Osteoblast (primary cell): Measurements from ENCODE around the gene FBXL12. TPM values are rescaled to one million over a fixed set of nuclear protein-coding genes. Genes with fewer than 3 reads are reported as not detected.

Source experiments
- DNase-seq: peaks from one replicate; pipeline ENCODE4 v3.0.0; 2011; ENCODE audit warnings: low spot score, mixed read lengths; ENCODE audit not compliant: insufficient read length; ENCODE audit errors: missing footprints
- H2AFZ ChIP-seq: 2 replicates; pipeline ENCODE4 v1.6.0; 2011; ENCODE audit warnings: mild to moderate bottlenecking, low read length
- H3K27ac ChIP-seq: 2 replicates; pipeline ENCODE4 v1.5.1; 2011; ENCODE audit warnings: mild to moderate bottlenecking, low read depth, low read length, moderate library complexity
- H3K27me3 ChIP-seq: 2 replicates; pipeline ENCODE4 v1.6.0; 2012; ENCODE audit warnings: mild to moderate bottlenecking, control low read depth, inconsistent platforms, low read length, moderate library complexity; ENCODE audit not compliant: insufficient read depth
- H3K36me3 ChIP-seq: 2 replicates; pipeline ENCODE4 v1.5.1; 2011; ENCODE audit warnings: mild to moderate bottlenecking, low read length, control low read depth, moderate library complexity; ENCODE audit not compliant: insufficient read depth
- H3K4me1 ChIP-seq: 2 replicates; pipeline ENCODE4 v1.5.1; 2011; ENCODE audit warnings: mild to moderate bottlenecking, low read length, control low read depth, moderate library complexity; ENCODE audit not compliant: insufficient read depth
- H3K4me2 ChIP-seq: 2 replicates; pipeline ENCODE4 v1.6.0; 2011; ENCODE audit warnings: mild to moderate bottlenecking, low read length; ENCODE audit not compliant: insufficient read depth
- H3K4me3 ChIP-seq: fragments of 200-600 bp; sonication (generic); 3 replicates; pipeline ENCODE4 v1.5.1; 2012; ENCODE audit warnings: mild to moderate bottlenecking, low read length, inconsistent platforms; ENCODE audit not compliant: insufficient read depth
- H3K79me2 ChIP-seq: 2 replicates; pipeline ENCODE4 v1.6.0; 2012; ENCODE audit warnings: mild to moderate bottlenecking, low read length, control low read depth, inconsistent platforms; ENCODE audit not compliant: insufficient read depth
- H3K9me3 ChIP-seq: 2 replicates; pipeline ENCODE4 v1.5.1; 2011; ENCODE audit warnings: low read depth, low read length, control low read depth
- H4K20me1 ChIP-seq: 2 replicates; pipeline ENCODE4 v1.6.0; 2012; ENCODE audit warnings: mild to moderate bottlenecking, low read length, control low read depth; ENCODE audit not compliant: insufficient read depth
- CTCF ChIP-seq: IDR thresholded peaks from 2 replicates; pipeline ENCODE4 v1.5.1; 2011; ENCODE audit warnings: mild to moderate bottlenecking, low read depth, low read length, moderate library complexity; ENCODE audit errors: extremely low read depth
- total RNA-seq: library from RNA; depleted of rRNA; stranded (reverse); fragments of >200 nt; gene quantifications from 2 replicates; pipeline ENCODE4 v1.2.3, GENCODE V29; 2012

The FBXL12 gene
- total RNA-seq, 1 donor = 23.9 TPM

DNA sequence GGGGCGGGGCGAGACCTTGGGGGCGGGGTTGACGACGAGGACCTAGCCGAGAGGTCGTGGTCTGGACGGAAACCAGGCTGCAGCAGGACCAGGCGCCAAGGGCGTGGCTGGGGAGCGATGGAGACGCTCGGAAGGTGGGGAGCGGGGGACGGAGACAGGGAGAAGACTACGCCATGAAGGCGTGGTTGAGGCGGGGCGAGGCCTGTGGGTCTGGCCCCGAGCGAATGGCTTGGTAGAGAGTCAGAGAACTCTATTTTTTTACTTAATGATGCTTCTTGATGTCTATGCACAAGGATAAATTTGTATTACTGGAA, 674 bp upstream of the FBXL12 start:
- Histone ChIP-seq H2AFZ (peak overlapping the region; percentile 77), H3K4me3 (peak overlapping the region; percentile 63), H3K27ac (no peak overlapping the region), H3K9me3 (no peaks in the 10 kb centered on the region), H3K79me2 (peaks cover 40% of the 10 kb centered on the region), H3K4me2 (peak overlapping the region; percentile 68), H3K27me3 (no peaks in the 10 kb centered on the region), H3K36me3 (peaks cover 2% of the 10 kb centered on the region), H4K20me1 (peaks cover 6% of the 10 kb centered on the region), H3K4me1 (peaks cover 11% of the 10 kb centered on the region)
- no peak for TF ChIP-seq CTCF
- DNase-seq = no peak

GRCh38 chr19:9818175-9818733, 625 bp downstream of the FBXL12 start:
- Histone ChIP-seq H3K79me2 (peaks cover 47% of the 10 kb centered on the region), H2AFZ (peak overlapping the region; percentile 95), H3K27me3 (no peaks in the 10 kb centered on the region), H3K9me3 (no peaks in the 10 kb centered on the region), H3K4me3 (peak overlapping the region; percentile 100), H3K36me3 (no peaks in the 10 kb centered on the region), H4K20me1 (peaks cover 6% of the 10 kb centered on the region), H3K4me2 (peak overlapping the region; percentile 99), H3K4me1 (peaks cover 11% of the 10 kb centered on the region), H3K27ac (peak overlapping the region; percentile 92)
- no peak for DNase-seq
- no peak for TF ChIP-seq CTCF

- Histone ChIP-seq H3K4me1 (no peaks in the 10 kb centered on the region), H3K27ac (no peak overlapping the region), H3K9me3 (no peaks in the 10 kb centered on the region), H3K79me2 (peaks cover 22% of the 10 kb centered on the region), H3K36me3 (peaks cover 23% of the 10 kb centered on the region), H2AFZ (no peak overlapping the region), H3K4me2 (no peak overlapping the region), H3K27me3 (no peaks in the 10 kb centered on the region), H3K4me3 (no peak overlapping the region), H4K20me1 (peaks cover 4% of the 10 kb centered on the region)
- DNase-seq = peak; percentile 31
- TF ChIP-seq CTCF = no peak
Measured at GRCh38 chr19:9811139-9811538, 7.7 kb downstream of the FBXL12 start.

DNA sequence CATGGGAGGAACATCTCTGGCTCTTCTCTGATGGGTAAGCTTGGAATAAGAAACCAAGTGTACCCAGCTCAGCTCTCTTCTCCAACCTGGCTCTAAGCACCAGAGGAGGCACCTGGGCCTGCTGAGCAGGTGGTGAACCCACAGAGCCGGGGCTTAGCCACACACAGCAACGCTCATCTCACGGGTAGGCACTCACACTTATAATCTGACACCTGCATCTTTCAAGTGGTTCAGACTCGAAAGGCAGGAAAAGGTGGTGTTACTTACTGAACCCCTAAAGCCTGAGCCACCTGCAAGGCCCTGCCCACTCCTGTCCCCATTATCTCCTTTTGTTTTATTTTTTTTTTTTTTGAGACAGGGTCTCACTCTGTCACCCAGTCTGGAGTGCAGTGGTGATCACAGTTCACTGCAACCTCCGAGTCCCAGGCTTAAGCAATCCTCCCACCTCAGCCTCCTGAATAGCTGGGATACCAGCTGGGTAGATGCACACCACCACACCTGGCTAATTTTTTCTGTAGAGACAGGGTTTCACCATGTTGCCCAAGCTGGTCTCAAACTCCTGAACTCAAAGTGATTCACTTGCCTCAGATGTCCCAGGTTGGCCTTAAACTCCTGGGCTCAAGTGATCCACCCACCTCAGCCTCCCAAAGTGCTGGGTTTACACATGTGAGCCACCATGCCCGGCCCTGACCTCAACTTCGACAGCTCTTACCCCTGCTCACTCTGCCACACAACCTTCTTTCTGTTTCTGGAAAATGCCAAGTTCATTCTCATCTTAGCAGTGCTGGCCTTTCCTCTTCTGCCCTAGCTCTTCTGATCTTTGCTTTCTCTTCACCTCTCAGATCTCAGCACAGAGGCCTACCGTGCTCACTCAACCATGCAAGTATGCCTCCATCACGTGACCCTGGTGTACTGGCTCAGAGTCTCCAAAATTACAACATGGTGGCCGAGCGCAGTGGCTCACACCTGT, 9.7 kb downstream of the FBXL12 start:
- no peaks in the 10 kb centered on the region for H3K4me1 ChIP-seq
- H3K36me3 ChIP-seq = peaks cover 23% of the 10 kb centered on the region
- no peaks in the 10 kb centered on the region for H3K9me3 ChIP-seq
- peaks cover 8% of the 10 kb centered on the region for H3K79me2 ChIP-seq
- no peak overlapping the region for H3K4me2 ChIP-seq
- no peak overlapping the region for H3K4me3 ChIP-seq
- H2AFZ ChIP-seq = no peak overlapping the region
- H3K27me3 ChIP-seq = no peaks in the 10 kb centered on the region
- no peak for DNase-seq
- no peak overlapping the region for H3K27ac ChIP-seq
- peaks cover 4% of the 10 kb centered on the region for H4K20me1 ChIP-seq
- no peak for TF ChIP-seq CTCF
